ENCODE measurements around the gene CMSS1. TPM values are rescaled to one million over a fixed set of nuclear protein-coding genes. Genes with fewer than 3 reads are reported as not detected.

Gene CMSS1
- total RNA-seq, 1 experiment from 2014 or later, result 64.1 TPM

DNA sequence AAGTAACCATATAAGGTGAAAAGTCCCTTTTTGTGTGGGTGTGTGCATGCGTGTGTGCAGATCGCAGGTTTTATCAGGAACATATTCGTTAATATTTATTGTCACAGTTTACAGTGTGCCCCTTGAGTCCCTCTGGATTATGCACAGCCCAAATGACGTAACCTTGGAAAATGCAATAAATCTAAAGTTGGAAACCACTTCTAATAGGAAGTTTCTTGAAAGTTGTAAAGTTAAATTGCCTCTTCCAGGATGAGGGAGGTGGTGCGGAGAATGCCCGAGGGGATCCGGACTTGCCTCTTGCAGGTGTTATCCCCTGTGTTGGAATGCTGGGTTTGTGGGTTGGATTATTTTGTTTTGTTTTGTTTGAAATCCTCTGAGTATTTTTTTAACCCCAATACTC is 143.3 kb downstream of the CMSS1 start:
- ChIA-PET POLR2A (no interaction called here), CTCF (no interaction called here), RAD21 (ENCODE audit: low non-redundant PET in 1 of 2, low total read pairs in 2 of 2, uncharacterized antibody in 2 of 2, unreplicated experiment in 2 of 2) (no interaction called here)
- Histone ChIP-seq H3K27ac (ENCODE audit: low read depth, low read length) (no peak overlapping the region), H3K4me1 (ENCODE audit: control insufficient read depth in 1 of 2, insufficient read depth in 2 of 2, low read length in 2 of 2) (no peaks in the 10 kb centered on the region), H2AFZ (ENCODE audit: low read depth, low read length, poor library complexity, severe bottlenecking) (no peak overlapping the region), H3K9ac (ENCODE audit: low read length) (no peak overlapping the region), H4K20me1 (ENCODE audit: insufficient read depth) (no peaks in the 10 kb centered on the region), H3K36me3 (ENCODE audit: control insufficient read depth in 1 of 2, insufficient read depth in 2 of 2, low read length in 2 of 2) (no peaks in the 10 kb centered on the region), H3K9me2 (ENCODE audit: insufficient read depth) (no peaks in the 10 kb centered on the region), H3K27me3 (ENCODE audit: insufficient read depth, low read length) (no peaks in the 10 kb centered on the region), H3K79me2 (ENCODE audit: insufficient read depth, low read length) (no peaks in the 10 kb centered on the region), H3K9me3 (ENCODE audit: control insufficient read depth in 1 of 2, insufficient read depth in 1 of 2, low read depth in 1 of 2, low read length in 2 of 2) (no peaks in the 10 kb centered on the region), H3K4me2 (ENCODE audit: low read length) (no peak overlapping the region), H3K4me3 (replicated peaks in 1 of 2; ENCODE audit: low read depth in 1 of 2, low read length in 2 of 2) (no peak overlapping the region)
- TF ChIP-seq ZFX (IDR thresholded peaks at IDR 0.05), result no peak
- TF ChIP-seq EZH2phosphoT487 (IDR thresholded peaks at IDR 0.05; ENCODE audit: borderline replicate concordance), result no peak
- TF ChIP-seq SRF (IDR thresholded peaks at IDR 0.05; ENCODE audit: low read depth), result no peak
- TF ChIP-seq POLR2A (IDR thresholded peaks at IDR 0.05; ENCODE audit: borderline replicate concordance, extremely low read depth, insufficient read depth, insufficient read length), result no peak
- TF ChIP-seq EZH2 (IDR thresholded peaks at IDR 0.05), result no peak
- TF ChIP-seq, protein P1, sequence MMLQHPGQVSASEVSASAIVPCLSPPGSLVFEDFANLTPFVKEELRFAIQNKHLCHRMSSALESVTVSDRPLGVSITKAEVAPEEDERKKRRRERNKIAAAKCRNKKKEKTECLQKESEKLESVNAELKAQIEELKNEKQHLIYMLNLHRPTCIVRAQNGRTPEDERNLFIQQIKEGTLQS (IDR thresholded peaks at IDR 0.05), result no peak
- TF ChIP-seq TCF7L2 (IDR thresholded peaks at IDR 0.05; ENCODE audit: borderline replicate concordance, extremely low read depth, insufficient read depth, insufficient read length), result no peak
- no peak for TF ChIP-seq YY1 (IDR thresholded peaks at IDR 0.05; ENCODE audit: extremely low read depth, insufficient replicate concordance, low read depth, low read length)
- TF ChIP-seq ELF1 (IDR thresholded peaks at IDR 0.05; ENCODE audit: borderline replicate concordance, low read depth), result no peak
- TF ChIP-seq FOSL1 (IDR thresholded peaks at IDR 0.05; ENCODE audit: low read depth), result no peak
- TF ChIP-seq, protein P2, sequence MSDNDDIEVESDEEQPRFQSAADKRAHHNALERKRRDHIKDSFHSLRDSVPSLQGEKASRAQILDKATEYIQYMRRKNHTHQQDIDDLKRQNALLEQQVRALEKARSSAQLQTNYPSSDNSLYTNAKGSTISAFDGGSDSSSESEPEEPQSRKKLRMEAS (IDR thresholded peaks at IDR 0.05), result no peak
- TF ChIP-seq CEBPB (IDR thresholded peaks at IDR 0.05; ENCODE audit: low read depth), result no peak
- TF ChIP-seq SP1 (IDR thresholded peaks at IDR 0.05; ENCODE audit: low read depth), result no peak
- ATAC-seq (no peak), DNase-seq (ENCODE audit: low read depth, low spot score) (no peak)
- BruUV-seq (replicated peaks), result no TSS peak
- intact Hi-C loops (cut with micrococcal nuclease), result no loop called here
